OCI-LY7 (cell line): ENCODE results near the gene RSL24D1.

Experiments
- EZH2phosphoT487 ChIP-seq: fragments of 200-600 bp; sonication (generic); IDR thresholded peaks from 2 replicates; pipeline ENCODE4 v1.6.1; 2018; ENCODE audit warnings: low read depth, borderline replicate concordance, mild to moderate bottlenecking, mixed run types, antibody characterized with exemption, low read length, moderate library complexity, mixed read lengths
- TF ChIP-seq, protein P1 (sequence below): fragments of 200-600 bp; sonication (generic); conservative IDR thresholded peaks from 2 replicates; pipeline ENCODE4 v1.5.1; 2014; ENCODE audit warnings: mild to moderate bottlenecking, antibody characterized with exemption, low read length, moderate library complexity, mixed read lengths

DNA sequence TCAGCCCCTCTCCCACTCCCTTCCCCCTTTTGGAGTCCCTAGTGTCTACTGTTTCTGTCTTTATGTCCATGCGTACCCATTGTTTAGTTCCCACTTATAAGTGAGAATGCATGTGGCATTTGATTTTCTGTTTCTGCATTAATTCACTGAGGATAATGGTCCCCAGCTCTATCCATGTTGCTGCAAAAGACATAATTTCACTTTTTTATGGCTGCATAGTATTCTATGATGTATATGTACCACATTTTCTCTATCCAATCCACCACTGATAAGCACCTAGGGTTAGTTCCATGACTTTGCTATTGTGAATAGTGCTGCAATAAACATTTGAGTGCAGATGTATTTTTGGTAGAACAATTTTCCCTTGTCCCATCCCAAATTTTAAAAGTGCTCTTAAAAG lies 34.2 kb upstream of the RSL24D1 start:
- TF ChIP-seq, protein P1, sequence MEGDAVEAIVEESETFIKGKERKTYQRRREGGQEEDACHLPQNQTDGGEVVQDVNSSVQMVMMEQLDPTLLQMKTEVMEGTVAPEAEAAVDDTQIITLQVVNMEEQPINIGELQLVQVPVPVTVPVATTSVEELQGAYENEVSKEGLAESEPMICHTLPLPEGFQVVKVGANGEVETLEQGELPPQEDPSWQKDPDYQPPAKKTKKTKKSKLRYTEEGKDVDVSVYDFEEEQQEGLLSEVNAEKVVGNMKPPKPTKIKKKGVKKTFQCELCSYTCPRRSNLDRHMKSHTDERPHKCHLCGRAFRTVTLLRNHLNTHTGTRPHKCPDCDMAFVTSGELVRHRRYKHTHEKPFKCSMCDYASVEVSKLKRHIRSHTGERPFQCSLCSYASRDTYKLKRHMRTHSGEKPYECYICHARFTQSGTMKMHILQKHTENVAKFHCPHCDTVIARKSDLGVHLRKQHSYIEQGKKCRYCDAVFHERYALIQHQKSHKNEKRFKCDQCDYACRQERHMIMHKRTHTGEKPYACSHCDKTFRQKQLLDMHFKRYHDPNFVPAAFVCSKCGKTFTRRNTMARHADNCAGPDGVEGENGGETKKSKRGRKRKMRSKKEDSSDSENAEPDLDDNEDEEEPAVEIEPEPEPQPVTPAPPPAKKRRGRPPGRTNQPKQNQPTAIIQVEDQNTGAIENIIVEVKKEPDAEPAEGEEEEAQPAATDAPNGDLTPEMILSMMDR: no peak
- no peak for TF ChIP-seq EZH2phosphoT487
